Neuronal stem cell (in vitro differentiated cells): Measurements from ENCODE around the gene HSDL1.
A peak's percentile ranks its signal among the peaks of the same experiment; 100 is the strongest.

ENCODE experiments used
- DNase-seq: peaks from one replicate; pipeline ENCODE4 v3.0.0-alpha.2; 2013; ENCODE audit warnings: low spot score
- H2AFZ ChIP-seq: one replicate; pipeline ENCODE4 v1.6.1; 2013; ENCODE audit warnings: mild to moderate bottlenecking, low read length, inconsistent platforms
- H2AK5ac ChIP-seq: 2 replicates; pipeline ENCODE4 v1.6.1; 2013; ENCODE audit warnings: low read depth, mild to moderate bottlenecking, inconsistent platforms, low read length, moderate library complexity, mixed read lengths
- H2BK120ac ChIP-seq: 2 replicates; pipeline ENCODE4 v1.6.1; 2013; ENCODE audit warnings: low read depth, mild to moderate bottlenecking, inconsistent platforms, low read length, moderate library complexity, mixed read lengths
- H2BK12ac ChIP-seq: one replicate; pipeline ENCODE4 v1.6.1; 2013; ENCODE audit warnings: low read length, inconsistent platforms
- H2BK15ac ChIP-seq: 2 replicates; pipeline ENCODE4 v1.6.1; 2013; ENCODE audit warnings: mild to moderate bottlenecking, low read length, inconsistent platforms, mixed read lengths
- H2BK5ac ChIP-seq: one replicate; pipeline ENCODE4 v1.6.1; 2013; ENCODE audit warnings: inconsistent platforms, mild to moderate bottlenecking, low read length, moderate library complexity
- H3K14ac ChIP-seq: one replicate; pipeline ENCODE4 v1.6.1; 2013; ENCODE audit warnings: low read length, inconsistent platforms
- H3K18ac ChIP-seq: 2 replicates; pipeline ENCODE4 v1.6.1; 2013; ENCODE audit warnings: low read length, inconsistent platforms
- H3K23ac ChIP-seq: 2 replicates; pipeline ENCODE4 v1.6.1; 2013; ENCODE audit warnings: low read depth, mild to moderate bottlenecking, mixed read lengths, low read length, inconsistent platforms; ENCODE audit not compliant: poor library complexity
- H3K27ac ChIP-seq: replicated peaks from 3 replicates; pipeline ENCODE4 v1.5.1; 2013; ENCODE audit warnings: low read length, inconsistent platforms
- H3K27me3 ChIP-seq, 3 experiments: 2 replicates each; pipeline ENCODE4 v1.6.1; 2013; ENCODE audit warnings: low read length in 3 of 3, mild to moderate bottlenecking in 2 of 3, inconsistent platforms in 1 of 3, low read depth in 1 of 3, mixed read lengths in 1 of 3, moderate library complexity in 1 of 3; ENCODE audit not compliant: control insufficient read depth in 3 of 3, insufficient read depth in 3 of 3
- H3K36me3 ChIP-seq, 2 donors: replicated peaks in 1 of 2; 2 replicates each; pipeline ENCODE4 v1.6.1; 2013; ENCODE audit warnings: low read length in 2 of 2; ENCODE audit not compliant: control insufficient read depth in 2 of 2, insufficient read depth in 2 of 2
- H3K4ac ChIP-seq: 2 replicates; pipeline ENCODE4 v1.6.1; 2013; ENCODE audit warnings: inconsistent platforms, mild to moderate bottlenecking, low read length, moderate library complexity
- H3K4me1 ChIP-seq, 2 donors: 1 replicate in 1 of 2; 2 replicates in 1 of 2; pipeline ENCODE4 v1.6.1; 2013; ENCODE audit warnings: low read length in 2 of 2, low read depth in 1 of 2; ENCODE audit not compliant: control insufficient read depth in 2 of 2, insufficient read depth in 1 of 2
- H3K4me2 ChIP-seq: one replicate; pipeline ENCODE4 v1.6.1; 2013; ENCODE audit warnings: mild to moderate bottlenecking, low read length, inconsistent platforms; ENCODE audit not compliant: insufficient read depth, poor library complexity, severe bottlenecking
- H3K4me3 ChIP-seq, 2 donors: 2 replicates each; pipeline ENCODE4 v1.5.1; 2013; ENCODE audit warnings: low read length in 2 of 2, mild to moderate bottlenecking in 2 of 2, inconsistent platforms in 1 of 2, moderate library complexity in 1 of 2
- H3K79me1 ChIP-seq: one replicate; pipeline ENCODE4 v1.6.1; 2013; ENCODE audit warnings: low read depth, mild to moderate bottlenecking, inconsistent platforms, low read length, moderate library complexity
- H3K9ac ChIP-seq: one replicate; pipeline ENCODE4 v1.6.1; 2013; ENCODE audit warnings: mild to moderate bottlenecking, low read depth, low read length, inconsistent platforms; ENCODE audit not compliant: poor library complexity
- H3K9me3 ChIP-seq, 2 donors: replicated peaks in 1 of 2; 2 replicates each; pipeline versions ENCODE3 to v1.6.1; 2013; ENCODE audit warnings: low read length in 2 of 2, mild to moderate bottlenecking in 2 of 2, inconsistent platforms in 1 of 2, low read depth in 1 of 2, mixed read lengths in 1 of 2, moderate library complexity in 1 of 2; ENCODE audit not compliant: control insufficient read depth in 2 of 2, insufficient read depth in 1 of 2
- H4K8ac ChIP-seq: one replicate; pipeline ENCODE4 v1.6.1; 2013; ENCODE audit warnings: low read depth, mild to moderate bottlenecking, inconsistent platforms, low read length, moderate library complexity
- H4K91ac ChIP-seq: one replicate; pipeline ENCODE4 v1.6.1; 2013; ENCODE audit warnings: low read length, low read depth, mild to moderate bottlenecking, inconsistent platforms; ENCODE audit not compliant: poor library complexity
- WGBS, 2 donors: extraction: QIAGEN DNeasy Blood & Tissue Kit; methylation state at CpG; one replicate each; pipeline ENCODE4 v1.1.7; 2013; ENCODE audit warnings: missing lambda C conversion rate in 2 of 2, mixed read lengths in 1 of 2; ENCODE audit not compliant: insufficient read length in 2 of 2, insufficient replicate concordance in 1 of 2; ENCODE audit errors: extremely low coverage in 2 of 2; 5-methylcytosine and 5-hydroxymethylcytosine counted together

The HSDL1 gene

DNA sequence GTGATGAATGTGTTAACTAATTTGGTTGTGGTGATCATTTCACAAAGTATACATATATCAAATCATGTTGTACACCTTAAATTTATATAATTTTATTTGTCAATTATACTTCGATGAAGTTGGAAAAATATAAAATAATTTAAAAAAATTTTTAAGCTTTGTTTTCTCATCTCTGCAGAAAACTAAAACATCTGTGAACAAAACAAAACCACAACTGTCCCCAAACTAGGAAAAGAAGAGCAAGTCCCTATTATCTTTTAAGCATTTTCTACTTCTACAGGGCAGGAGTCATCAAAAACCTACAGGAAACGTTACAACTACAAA is 6.5 kb downstream of the HSDL1 start:
- Histone ChIP-seq H3K9ac (no peak overlapping the region), H3K27me3 (no peaks in the 10 kb centered on the region), H3K4ac (no peak overlapping the region), H3K18ac (no peak overlapping the region), H3K4me3 (no peak overlapping the region), H4K91ac (no peak overlapping the region), H4K8ac (no peak overlapping the region), H3K79me1 (peaks cover 7% of the 10 kb centered on the region), H2BK15ac (no peak overlapping the region), H3K27ac (no peak overlapping the region), H3K14ac (no peak overlapping the region), H2AFZ (no peak overlapping the region), H2AK5ac (no peak overlapping the region), H3K4me2 (no peak overlapping the region), H2BK12ac (no peak overlapping the region), H2BK5ac (no peak overlapping the region), H2BK120ac (no peak overlapping the region), H3K4me1 (peaks cover 15 to 28% of the 10 kb centered on the region in 2 donors), H3K36me3 (peaks cover 0 to 21% of the 10 kb centered on the region in 2 donors), H3K23ac (no peak overlapping the region), H3K9me3 (peaks cover 2 to 14% of the 10 kb centered on the region in 2 donors)
- no peak for DNase-seq
- WGBS, 2 donors, result no CpG with 5 or more reads among the region's 2 CpGs

DNA sequence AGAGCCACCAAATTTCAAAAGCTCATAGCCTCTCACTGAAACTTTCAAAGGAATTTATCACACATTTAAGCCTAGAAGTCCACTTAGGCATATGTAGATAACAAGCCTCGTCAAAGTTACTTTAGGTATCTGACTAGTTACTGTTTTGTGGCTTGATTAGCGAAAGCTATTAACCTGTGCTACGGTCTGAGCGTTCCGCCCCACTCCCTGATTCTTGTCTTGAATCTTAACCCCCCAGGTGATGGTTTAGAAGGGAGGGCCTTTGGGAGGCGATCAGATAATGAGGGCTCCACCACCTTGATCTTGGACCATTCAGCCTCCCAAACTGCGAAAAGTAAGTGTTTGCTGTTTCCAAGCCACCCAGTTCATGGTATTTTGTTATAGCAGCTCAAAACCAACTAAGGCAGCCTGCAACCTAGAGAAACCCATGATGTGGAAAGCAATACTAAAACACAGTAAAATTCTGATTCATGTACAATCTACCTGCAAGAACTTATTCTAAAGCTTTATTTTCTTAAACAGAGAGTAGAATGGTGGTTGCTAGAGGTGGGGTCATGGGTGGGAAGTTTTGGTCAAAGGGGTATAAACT is 7.1 kb downstream of the HSDL1 start:
- Histone ChIP-seq H2AK5ac (no peak overlapping the region), H3K4me1 (peaks cover 15 to 28% of the 10 kb centered on the region in 2 donors), H2BK120ac (no peak overlapping the region), H3K14ac (no peak overlapping the region), H4K8ac (no peak overlapping the region), H2AFZ (no peak overlapping the region), H4K91ac (no peak overlapping the region), H3K23ac (no peak overlapping the region), H3K4me3 (no peak overlapping the region), H3K9ac (no peak overlapping the region), H3K4ac (no peak overlapping the region), H3K36me3 (peaks cover 0 to 21% of the 10 kb centered on the region in 2 donors), H3K79me1 (peaks cover 7% of the 10 kb centered on the region), H3K27ac (no peak overlapping the region), H3K9me3 (peaks cover 2 to 10% of the 10 kb centered on the region in 2 donors), H2BK12ac (no peak overlapping the region), H3K27me3 (no peaks in the 10 kb centered on the region), H3K18ac (no peak overlapping the region), H2BK5ac (no peak overlapping the region), H3K4me2 (no peak overlapping the region), H2BK15ac (no peak overlapping the region)
- WGBS, 2 donors, result no CpG with 5 or more reads among the region's 7 CpGs
- no peak for DNase-seq

DNA sequence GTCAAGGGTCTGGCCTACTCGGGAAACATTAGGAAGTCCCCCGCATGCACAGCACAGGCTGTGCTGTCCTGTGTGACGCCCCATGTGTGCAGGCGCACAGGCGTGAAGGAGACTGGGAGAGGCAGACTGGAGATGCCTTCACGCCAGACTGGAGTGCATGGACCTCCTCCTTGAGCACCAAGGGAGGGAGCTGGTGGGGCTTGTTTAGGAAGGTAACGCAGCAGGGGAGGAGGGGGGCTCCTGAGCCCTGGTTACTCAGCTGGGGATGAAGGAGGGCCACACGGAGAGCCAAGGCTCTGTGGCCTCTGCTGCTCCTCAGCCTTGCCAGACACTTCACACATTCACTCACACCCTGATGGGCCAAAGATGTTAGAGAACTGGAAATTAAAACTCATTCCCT is 7.7 kb downstream of the HSDL1 start:
- Histone ChIP-seq H3K27me3 (no peaks in the 10 kb centered on the region), H3K4ac (no peak overlapping the region), H3K79me1 (peaks cover 7% of the 10 kb centered on the region), H3K18ac (no peak overlapping the region), H2BK120ac (no peak overlapping the region), H3K4me3 (peak overlapping the region in 1 of 2 donors; percentile 30), H2BK15ac (no peak overlapping the region), H4K8ac (no peak overlapping the region), H4K91ac (no peak overlapping the region), H3K4me2 (no peak overlapping the region), H2AFZ (no peak overlapping the region), H3K4me1 (peaks cover 17 to 28% of the 10 kb centered on the region in 2 donors), H3K9ac (no peak overlapping the region), H3K36me3 (peaks cover 0 to 21% of the 10 kb centered on the region in 2 donors), H3K14ac (no peak overlapping the region), H3K27ac (no peak overlapping the region), H3K23ac (no peak overlapping the region), H2BK5ac (no peak overlapping the region), H2BK12ac (no peak overlapping the region), H3K9me3 (peaks cover 2 to 6% of the 10 kb centered on the region in 2 donors), H2AK5ac (no peak overlapping the region)
- no CpG with 5 or more reads among the region's 8 CpGs for whole genome bisulfite sequencing, 2 donors
- DNase-seq, result no peak

DNA sequence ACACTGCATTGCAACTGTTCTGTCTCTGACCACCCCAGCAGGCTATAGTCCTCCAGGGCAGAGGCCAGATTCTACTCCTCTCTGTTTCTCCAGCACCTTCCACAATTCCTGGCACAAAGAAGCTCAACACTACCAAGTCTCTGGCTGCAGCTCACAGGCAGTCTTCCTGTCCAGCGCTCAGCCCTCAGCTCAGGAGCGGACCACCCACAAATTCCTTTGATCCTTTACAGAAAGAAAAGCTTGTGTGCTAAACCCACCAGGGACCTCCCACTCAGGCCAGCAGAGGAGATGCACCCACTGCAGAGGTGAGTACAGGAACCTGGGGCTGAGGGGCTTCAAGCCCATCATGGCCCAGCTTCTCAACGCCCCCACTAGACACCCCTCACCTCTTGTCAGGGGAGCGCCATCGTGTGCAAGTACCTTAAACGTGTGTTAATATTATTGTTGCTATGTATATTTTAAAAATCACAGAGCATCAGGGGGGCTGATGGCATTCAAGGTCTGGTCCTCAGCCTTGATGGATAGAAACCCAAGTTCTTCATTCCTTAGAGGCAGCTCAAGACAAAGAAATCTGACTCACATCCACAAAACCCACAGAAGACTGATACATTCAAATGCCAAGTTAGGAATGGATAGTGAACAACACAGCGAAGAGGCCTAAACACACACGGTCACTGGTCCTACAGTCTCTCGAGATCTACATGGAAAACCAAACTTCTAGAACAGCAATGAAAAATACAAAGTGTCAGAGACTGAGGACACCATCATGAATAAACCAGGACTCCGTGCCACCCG is 8.4 kb downstream of the HSDL1 start:
- no peak overlapping the region for H3K4me2 ChIP-seq
- H2AFZ ChIP-seq, result no peak overlapping the region
- no peaks in the 10 kb centered on the region for H3K27me3 ChIP-seq
- peaks cover 7% of the 10 kb centered on the region for H3K79me1 ChIP-seq
- peaks cover 0 to 18% of the 10 kb centered on the region in 2 donors for H3K36me3 ChIP-seq
- H2BK12ac ChIP-seq, result no peak overlapping the region
- H3K9me3 ChIP-seq, result peaks cover 2 to 3% of the 10 kb centered on the region in 2 donors
- no peak overlapping the region for H3K27ac ChIP-seq
- no peak for DNase-seq
- H2AK5ac ChIP-seq, result no peak overlapping the region
- H4K8ac ChIP-seq, result no peak overlapping the region
- no peak overlapping the region for H3K4me3 ChIP-seq
- no peak overlapping the region for H3K14ac ChIP-seq
- no peak overlapping the region for H3K18ac ChIP-seq
- no peak overlapping the region for H2BK120ac ChIP-seq
- no peak overlapping the region for H2BK5ac ChIP-seq
- H3K4ac ChIP-seq, result no peak overlapping the region
- no peak overlapping the region for H3K23ac ChIP-seq
- no peak overlapping the region for H4K91ac ChIP-seq
- no peak overlapping the region for H2BK15ac ChIP-seq
- peaks cover 17 to 28% of the 10 kb centered on the region in 2 donors for H3K4me1 ChIP-seq
- no CpG with 5 or more reads among the region's 11 CpGs for WGBS, 2 donors
- no peak overlapping the region for H3K9ac ChIP-seq
